ENCODE measurements around the gene EIF5B.

The EIF5B gene

DNA sequence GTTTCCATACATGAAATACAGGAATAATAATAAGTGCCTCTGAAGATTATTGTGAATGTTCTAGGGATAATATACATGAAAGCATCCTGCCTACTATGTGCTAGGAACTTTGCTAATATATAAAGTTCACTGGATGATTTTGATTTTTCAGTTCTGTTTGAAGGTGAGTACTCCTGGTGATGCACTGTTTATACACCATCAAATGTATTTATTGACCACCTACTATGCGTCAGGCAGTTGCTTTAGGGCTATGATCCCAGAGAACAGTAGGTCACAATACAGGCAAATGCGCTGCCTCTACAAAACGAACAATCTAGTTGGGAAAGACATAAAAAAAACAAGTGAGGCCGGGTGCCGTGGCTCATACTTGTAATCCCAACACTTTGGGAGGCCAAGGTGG, 11.8 kb upstream of the EIF5B start:
- Histone ChIP-seq H3K36me3 (ENCODE audit: insufficient read depth, low read length) (peaks cover 61% of the 10 kb centered on the region), H3K79me2 (ENCODE audit: insufficient read depth, low read length) (peaks cover 14% of the 10 kb centered on the region; the same call in 1 of the 2 replicates)

DNA sequence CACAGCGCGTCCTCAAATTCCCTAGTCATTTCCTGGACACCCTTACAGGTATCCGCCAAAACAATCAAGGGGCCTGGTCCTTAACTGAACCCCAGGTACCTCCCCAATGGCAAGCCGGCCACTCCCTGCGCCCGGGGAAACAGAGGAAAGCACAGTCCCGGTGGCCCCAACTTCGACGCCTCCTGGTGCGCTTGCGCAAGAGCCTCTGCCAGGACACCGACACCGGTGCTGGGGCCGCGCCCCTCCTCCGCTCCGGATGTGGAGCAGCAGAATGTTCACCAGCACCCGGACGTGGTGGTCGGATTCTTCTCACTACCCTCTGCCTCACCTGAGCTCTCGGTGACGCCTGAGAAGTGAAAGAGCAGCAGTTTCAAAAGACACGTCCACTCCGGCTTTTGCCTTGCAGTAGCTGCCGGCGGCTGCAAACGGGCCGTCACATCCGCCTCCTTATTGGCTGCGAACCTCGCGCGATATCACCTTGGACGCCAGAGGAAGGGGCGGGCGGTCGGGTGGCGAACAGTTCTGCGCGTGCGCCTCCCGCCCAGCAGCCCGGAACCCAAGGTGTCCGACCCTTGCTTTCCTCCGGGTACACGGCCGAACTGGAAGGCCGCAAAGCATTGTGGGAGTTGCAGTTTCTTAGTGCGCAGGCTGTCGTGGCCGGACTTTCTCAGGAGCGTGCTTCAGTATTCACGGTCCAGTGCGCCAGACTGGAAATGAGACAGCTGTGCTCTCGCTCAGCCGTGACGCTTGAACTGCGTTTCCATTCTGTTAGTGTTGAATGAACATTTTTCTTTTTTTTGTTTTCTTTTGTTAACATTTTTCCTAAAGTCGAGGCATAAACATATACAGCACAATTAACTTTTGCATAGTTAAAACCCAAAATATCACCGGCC, 1.0 kb upstream of the EIF5B start, which contains the start of gene TXNDC9:
TSS of gene TXNDC9 (minus strand) at position 423 of the 893 bp plus-strand sequence. CDS start 3,123 bp downstream, outside the sequence.
- Histone ChIP-seq H3K27me3 (ENCODE audit: insufficient read depth, low read length, poor library complexity, severe bottlenecking) (no peaks in the 10 kb centered on the region), H3K9me3 (ENCODE audit: insufficient read depth, low read depth, low read length) (no peaks in the 10 kb centered on the region), H3K36me3 (ENCODE audit: insufficient read depth, low read length) (peaks cover 16% of the 10 kb centered on the region; the same call in 1 of the 2 replicates), H4K20me1 (ENCODE audit: insufficient read depth, low read length, poor library complexity, severe bottlenecking) (peaks cover 60% of the 10 kb centered on the region), H3K4me3 (ENCODE audit: low read length, poor library complexity, severe bottlenecking) (peak within 1 kb of the TSS; percentile 88), H2AFZ (ENCODE audit: low read length) (peak within 1 kb of the TSS; percentile 96), H3K9me2 (replicated peaks; ENCODE audit: low read depth, low read length) (no peaks in the 10 kb centered on the region), H3K79me2 (ENCODE audit: insufficient read depth, low read length) (peaks cover 86% of the 10 kb centered on the region), H3K4me1 (ENCODE audit: insufficient read depth, low read length, poor library complexity, severe bottlenecking) (peaks cover 46% of the 10 kb centered on the region), H3K4me2 (ENCODE audit: low read depth, low read length, poor library complexity, severe bottlenecking) (peak within 1 kb of the TSS; percentile 97), H3F3A (ENCODE audit: low read depth) (peaks cover 5% of the 10 kb centered on the region; the same call in 1 of the 2 replicates), H3K9ac (ENCODE audit: low read depth, low read length, poor library complexity, severe bottlenecking) (peak within 1 kb of the TSS; percentile 86)
- TF ChIP-seq EZH2phosphoT487 (IDR thresholded peaks at IDR 0.05; ENCODE audit: borderline replicate concordance) = no peak
- TF ChIP-seq, protein P1, sequence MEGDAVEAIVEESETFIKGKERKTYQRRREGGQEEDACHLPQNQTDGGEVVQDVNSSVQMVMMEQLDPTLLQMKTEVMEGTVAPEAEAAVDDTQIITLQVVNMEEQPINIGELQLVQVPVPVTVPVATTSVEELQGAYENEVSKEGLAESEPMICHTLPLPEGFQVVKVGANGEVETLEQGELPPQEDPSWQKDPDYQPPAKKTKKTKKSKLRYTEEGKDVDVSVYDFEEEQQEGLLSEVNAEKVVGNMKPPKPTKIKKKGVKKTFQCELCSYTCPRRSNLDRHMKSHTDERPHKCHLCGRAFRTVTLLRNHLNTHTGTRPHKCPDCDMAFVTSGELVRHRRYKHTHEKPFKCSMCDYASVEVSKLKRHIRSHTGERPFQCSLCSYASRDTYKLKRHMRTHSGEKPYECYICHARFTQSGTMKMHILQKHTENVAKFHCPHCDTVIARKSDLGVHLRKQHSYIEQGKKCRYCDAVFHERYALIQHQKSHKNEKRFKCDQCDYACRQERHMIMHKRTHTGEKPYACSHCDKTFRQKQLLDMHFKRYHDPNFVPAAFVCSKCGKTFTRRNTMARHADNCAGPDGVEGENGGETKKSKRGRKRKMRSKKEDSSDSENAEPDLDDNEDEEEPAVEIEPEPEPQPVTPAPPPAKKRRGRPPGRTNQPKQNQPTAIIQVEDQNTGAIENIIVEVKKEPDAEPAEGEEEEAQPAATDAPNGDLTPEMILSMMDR (conservative IDR thresholded peaks at IDR 0.05; ENCODE audit: low read length) = no peak

More for the DNA sequence above, 11.8 kb upstream of the EIF5B start:
- no peak overlapping the region for H3K4me2 ChIP-seq (ENCODE audit: low read depth, low read length, poor library complexity, severe bottlenecking)
- H3K9ac ChIP-seq (ENCODE audit: low read depth, low read length, poor library complexity, severe bottlenecking) = no peak overlapping the region
- H3K9me2 ChIP-seq (replicated peaks; ENCODE audit: low read depth, low read length) = no peaks in the 10 kb centered on the region
- no peaks in the 10 kb centered on the region for H3K9me3 ChIP-seq (ENCODE audit: insufficient read depth, low read depth, low read length)
- H2AFZ ChIP-seq (ENCODE audit: low read length) = no peak overlapping the region
- H3K27me3 ChIP-seq (ENCODE audit: insufficient read depth, low read length, poor library complexity, severe bottlenecking) = no peaks in the 10 kb centered on the region
- TF ChIP-seq, protein P1 (conservative IDR thresholded peaks at IDR 0.05; ENCODE audit: low read length) = no peak
- no peak for TF ChIP-seq EZH2phosphoT487 (IDR thresholded peaks at IDR 0.05; ENCODE audit: borderline replicate concordance)
- 0 out of 2 replicates have a peak, but pooled peaks cover 2% of the 10 kb centered on the region for H3F3A ChIP-seq (ENCODE audit: low read depth)
- no peak overlapping the region for H3K4me3 ChIP-seq (ENCODE audit: low read length, poor library complexity, severe bottlenecking)
- no peaks in the 10 kb centered on the region for H3K4me1 ChIP-seq (ENCODE audit: insufficient read depth, low read length, poor library complexity, severe bottlenecking)
- H4K20me1 ChIP-seq (ENCODE audit: insufficient read depth, low read length, poor library complexity, severe bottlenecking) = peaks cover 4% of the 10 kb centered on the region

DNA sequence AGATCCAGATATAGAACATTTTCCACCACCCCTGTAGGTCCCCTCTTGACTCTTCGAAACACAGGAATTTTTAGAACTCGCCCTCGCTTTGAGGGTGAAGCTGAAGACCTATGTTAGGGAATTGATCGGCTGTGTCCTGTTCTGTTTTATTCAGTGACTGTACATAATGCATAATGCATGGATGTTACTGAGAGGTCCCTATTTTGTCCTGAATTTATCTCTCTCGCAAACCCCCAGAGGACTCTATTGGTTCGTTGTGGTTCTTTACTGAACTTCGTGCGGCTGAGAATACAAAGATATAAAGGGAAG, 431 bp upstream of the EIF5B start:
- peak overlapping the region; percentile 96 for H2AFZ ChIP-seq (ENCODE audit: low read length)
- H3K4me2 ChIP-seq (ENCODE audit: low read depth, low read length, poor library complexity, severe bottlenecking) = peak overlapping the region; percentile 94
- TF ChIP-seq, protein P1 (conservative IDR thresholded peaks at IDR 0.05; ENCODE audit: low read length) = no peak
- H3F3A ChIP-seq (ENCODE audit: low read depth) = peaks cover 5% of the 10 kb centered on the region; the same call in 1 of the 2 replicates
- H3K27me3 ChIP-seq (ENCODE audit: insufficient read depth, low read length, poor library complexity, severe bottlenecking) = no peaks in the 10 kb centered on the region
- H3K4me3 ChIP-seq (ENCODE audit: low read length, poor library complexity, severe bottlenecking) = peak overlapping the region; percentile 88
- H3K79me2 ChIP-seq (ENCODE audit: insufficient read depth, low read length) = peaks cover 86% of the 10 kb centered on the region
- no peaks in the 10 kb centered on the region for H3K9me2 ChIP-seq (replicated peaks; ENCODE audit: low read depth, low read length)
- H3K36me3 ChIP-seq (ENCODE audit: insufficient read depth, low read length) = peaks cover 12% of the 10 kb centered on the region; the same call in 1 of the 2 replicates
- H3K9ac ChIP-seq (ENCODE audit: low read depth, low read length, poor library complexity, severe bottlenecking) = peak overlapping the region; percentile 81
- H4K20me1 ChIP-seq (ENCODE audit: insufficient read depth, low read length, poor library complexity, severe bottlenecking) = peaks cover 65% of the 10 kb centered on the region
- H3K9me3 ChIP-seq (ENCODE audit: insufficient read depth, low read depth, low read length) = no peaks in the 10 kb centered on the region
- peaks cover 49% of the 10 kb centered on the region for H3K4me1 ChIP-seq (ENCODE audit: insufficient read depth, low read length, poor library complexity, severe bottlenecking)
